HG03442 (cell line): ENCODE measurements around the gene STAMBP.
"Not testable (repeated sequence)": the region's sequence is repeated elsewhere in the genome, so short reads cannot be mapped to it uniquely, and the experiment has no call there.

ENCODE experiments used
- ATAC-seq: cut with Tn5 transposase; IDR thresholded peaks from one replicate; pipeline ENCODE4 v1.9.1; 2021; ENCODE audit warnings: mild to moderate bottlenecking, moderate library complexity; ENCODE audit not compliant: unreplicated experiment

The STAMBP gene

GRCh38 chr2:73828818-73829570 is at the start of gene STAMBP:
Gene STAMBP (plus strand): TSS chr2:73828961. CDS start chr2:73830857, 1,896 bp downstream.
- ATAC-seq, result peak; percentile 79

- ATAC-seq, result peak; percentile 94
These were observed 49.1 kb upstream of the STAMBP start, which contains the start of gene DUSP11 for GRCh38 chr2:73779467-73780236. Gene DUSP11 (minus strand): TSS chr2:73780103. CDS start chr2:73779974, 129 bp downstream.

GRCh38 chr2:73780237-73780582 is 48.6 kb upstream of the STAMBP start:
- ATAC-seq, result no peak

- ATAC-seq, result not testable (repeated sequence)
These were observed 45.4 kb upstream of the STAMBP start for GRCh38 chr2:73783402-73783801.

DNA sequence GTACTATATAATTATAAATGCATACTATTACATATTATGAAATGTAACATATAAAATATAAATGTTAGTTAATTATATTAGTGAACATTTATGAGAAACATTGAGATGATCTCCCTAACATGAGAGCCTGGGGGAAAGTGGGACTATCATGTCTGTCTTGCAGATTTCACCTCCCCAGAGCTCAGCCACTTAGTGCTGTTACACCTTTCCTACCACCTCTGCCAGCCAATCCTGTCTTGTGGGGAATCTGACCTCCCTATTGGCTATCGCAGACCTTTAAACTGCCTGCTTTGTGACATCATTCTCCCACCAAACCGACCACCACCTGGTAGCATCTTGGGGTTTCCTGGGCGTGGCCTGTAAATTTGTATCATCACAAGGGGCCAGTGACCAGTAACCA is 44.9 kb upstream of the STAMBP start, which contains the start of gene C2orf78:
Gene C2orf78 (plus strand): TSS at position 301 of the 400 bp plus-strand sequence. CDS start 127 bp downstream, outside the sequence.
- ATAC-seq, result not testable (repeated sequence)

DNA sequence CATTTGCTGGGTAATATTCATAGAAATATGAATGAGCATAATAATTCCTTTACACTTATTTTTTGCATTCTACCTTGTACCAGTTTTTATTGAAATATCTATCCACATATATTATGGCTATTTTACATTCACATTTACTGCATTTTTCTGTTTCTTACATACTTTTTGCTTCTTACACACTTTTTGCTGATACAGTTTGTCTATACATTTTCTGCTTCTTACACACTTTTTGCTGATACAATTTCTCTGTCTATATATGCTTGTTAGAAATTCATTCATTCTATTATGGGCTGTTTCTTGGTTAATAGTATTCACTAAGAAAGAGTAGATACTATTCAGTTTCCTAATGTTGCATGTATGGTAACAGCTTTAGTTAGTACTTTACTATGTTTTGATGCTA is 16.9 kb upstream of the STAMBP start:
- ATAC-seq, result no peak

- ATAC-seq, result no peak
These were observed 16.1 kb upstream of the STAMBP start for GRCh38 chr2:73812635-73813034.

- no peak for ATAC-seq
These were observed 10.5 kb upstream of the STAMBP start for GRCh38 chr2:73818296-73818695.

GRCh38 chr2:73821227-73821626 is 7.5 kb upstream of the STAMBP start:
- peak; percentile 81 for ATAC-seq

- ATAC-seq, result no peak
These were observed 7.1 kb upstream of the STAMBP start for GRCh38 chr2:73821669-73822068.

DNA sequence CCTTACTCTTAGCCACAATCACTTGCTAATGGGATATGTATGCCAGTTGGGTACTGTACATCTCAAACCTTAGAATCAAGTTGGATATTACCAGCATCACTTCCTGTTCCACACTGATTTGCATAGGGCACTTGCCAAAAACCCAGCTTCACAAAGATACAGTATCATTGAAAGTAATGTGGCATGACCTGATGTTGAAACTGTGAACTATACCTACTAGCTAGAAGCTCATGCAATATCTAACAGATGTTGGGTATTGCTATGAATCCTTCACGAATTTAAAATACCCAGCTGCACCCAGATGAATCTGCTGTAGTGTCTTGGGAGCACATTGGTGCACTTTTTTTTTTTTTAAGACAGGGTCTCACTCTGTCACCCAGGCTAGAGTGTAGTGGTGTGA is 6.5 kb upstream of the STAMBP start:
- ATAC-seq, result no peak

- ATAC-seq, result no peak
These were observed 5.8 kb upstream of the STAMBP start for GRCh38 chr2:73822991-73823390.

DNA sequence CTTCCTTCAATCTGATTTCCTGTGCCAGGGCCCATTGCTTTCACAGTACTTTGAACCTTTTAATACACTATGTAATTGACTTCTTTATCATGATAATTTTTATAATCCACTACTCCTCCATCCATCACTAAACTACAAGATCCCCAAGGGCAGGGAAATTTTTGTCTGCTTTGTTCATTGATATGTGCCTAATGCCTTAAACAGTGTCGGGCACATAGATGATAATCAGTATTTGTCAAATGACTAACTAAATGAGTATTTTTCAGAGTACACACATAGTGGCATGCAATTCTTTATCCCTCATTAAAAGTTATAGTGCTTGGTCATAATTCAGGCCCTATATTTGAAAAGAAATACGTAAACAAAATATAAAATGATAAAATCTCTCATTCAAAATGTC is 5.3 kb upstream of the STAMBP start:
- no peak for ATAC-seq

- ATAC-seq, result no peak
These were observed 4.7 kb upstream of the STAMBP start for GRCh38 chr2:73823916-73824523.

DNA sequence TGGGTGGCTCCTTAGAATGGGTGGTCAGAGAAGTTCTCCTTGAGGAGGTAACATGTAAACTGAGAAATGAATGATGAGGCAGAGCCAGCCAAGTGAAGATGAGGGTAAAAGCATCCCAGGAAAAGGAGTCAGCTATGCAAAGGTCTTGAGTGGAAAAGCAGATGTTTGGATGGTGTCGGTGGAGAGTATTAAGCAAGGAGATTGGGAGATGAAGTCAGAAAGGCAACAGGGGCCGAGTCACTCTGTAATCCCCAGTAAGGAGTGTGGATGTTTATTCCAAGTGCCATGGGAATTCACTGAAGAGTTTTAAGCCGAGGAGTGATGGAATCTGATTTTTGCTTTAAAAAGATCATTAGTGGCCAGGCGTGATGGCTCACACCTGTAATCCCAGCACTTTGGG is 3.4 kb upstream of the STAMBP start:
- ATAC-seq, result no peak

DNA sequence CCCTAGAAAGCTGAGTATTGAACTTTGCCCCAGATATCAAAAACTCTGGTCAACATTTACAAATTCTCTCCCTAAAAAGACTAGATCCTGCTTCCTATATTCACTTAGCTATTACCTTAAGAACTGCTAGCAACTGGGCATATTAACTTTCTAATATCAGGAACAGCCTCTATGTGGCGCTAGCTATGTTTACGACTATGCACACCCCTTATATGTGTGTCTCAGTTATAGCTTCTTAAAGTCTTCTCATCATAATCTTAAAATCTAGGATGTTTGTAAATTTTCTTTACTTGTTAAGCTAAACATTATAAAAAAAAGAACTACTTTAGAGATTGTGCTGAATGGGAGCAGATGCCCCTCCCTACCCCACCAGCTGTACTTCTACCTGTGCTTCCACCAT is 1.7 kb upstream of the STAMBP start:
- ATAC-seq, result no peak

- ATAC-seq, result no peak
These were observed 937 bp upstream of the STAMBP start for GRCh38 chr2:73827660-73828388.

DNA sequence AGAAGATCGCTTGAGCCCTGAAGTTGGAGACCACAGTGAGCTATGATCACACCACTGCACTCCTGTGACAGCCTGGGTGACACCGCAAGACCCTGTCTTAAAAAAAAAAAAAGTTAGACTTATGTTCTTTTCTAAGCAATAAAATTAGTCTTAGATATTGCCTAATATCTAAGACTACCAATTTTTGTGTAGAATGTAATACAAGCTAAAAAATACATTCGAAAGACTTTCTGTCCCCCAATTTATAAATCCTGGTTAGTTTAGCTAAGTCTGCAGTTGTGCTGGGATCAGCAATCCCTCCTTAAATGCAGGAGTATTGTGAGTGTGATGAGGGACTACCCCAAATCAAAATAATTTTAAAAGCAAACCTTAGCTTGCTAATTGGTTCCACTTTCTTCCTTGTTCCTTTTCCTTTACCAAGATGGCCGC is 358 bp upstream of the STAMBP start:
- ATAC-seq, result no peak

DNA sequence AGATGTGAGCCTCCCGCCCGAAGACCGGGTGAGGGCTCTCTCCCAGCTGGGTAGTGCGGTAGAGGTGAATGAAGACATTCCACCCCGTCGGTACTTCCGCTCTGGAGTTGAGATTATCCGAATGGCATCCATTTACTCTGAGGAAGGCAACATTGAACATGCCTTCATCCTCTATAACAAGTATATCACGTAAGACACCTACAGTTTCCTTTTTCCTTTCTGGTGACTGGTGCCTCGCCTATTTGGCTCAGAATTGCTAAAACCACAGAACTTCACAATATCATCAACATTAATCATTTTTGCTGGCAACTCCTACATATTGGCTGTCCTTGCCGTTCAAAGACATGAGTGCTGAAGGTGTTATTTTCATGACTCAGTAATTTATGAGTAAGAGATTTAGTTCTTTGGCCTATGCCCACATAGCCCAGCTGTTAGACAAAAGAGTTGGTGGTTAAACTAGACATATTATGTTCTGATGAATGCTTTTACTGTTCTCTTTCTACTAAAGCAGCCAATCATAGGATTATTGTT is 2.2 kb downstream of the STAMBP start:
- no peak for ATAC-seq

- ATAC-seq, result no peak
These were observed 4.2 kb downstream of the STAMBP start for GRCh38 chr2:73832930-73833329.
